Suppressor macrophage treated with lipopolysaccharide for 1 hour (primary cell): ENCODE results near the gene DLGAP4.

ENCODE experiments used
- DNase-seq, 3 donors: peaks; one replicate each; pipeline ENCODE4 v3.0.0-alpha.2; 2020 to 2022

DLGAP4 gene

DNA sequence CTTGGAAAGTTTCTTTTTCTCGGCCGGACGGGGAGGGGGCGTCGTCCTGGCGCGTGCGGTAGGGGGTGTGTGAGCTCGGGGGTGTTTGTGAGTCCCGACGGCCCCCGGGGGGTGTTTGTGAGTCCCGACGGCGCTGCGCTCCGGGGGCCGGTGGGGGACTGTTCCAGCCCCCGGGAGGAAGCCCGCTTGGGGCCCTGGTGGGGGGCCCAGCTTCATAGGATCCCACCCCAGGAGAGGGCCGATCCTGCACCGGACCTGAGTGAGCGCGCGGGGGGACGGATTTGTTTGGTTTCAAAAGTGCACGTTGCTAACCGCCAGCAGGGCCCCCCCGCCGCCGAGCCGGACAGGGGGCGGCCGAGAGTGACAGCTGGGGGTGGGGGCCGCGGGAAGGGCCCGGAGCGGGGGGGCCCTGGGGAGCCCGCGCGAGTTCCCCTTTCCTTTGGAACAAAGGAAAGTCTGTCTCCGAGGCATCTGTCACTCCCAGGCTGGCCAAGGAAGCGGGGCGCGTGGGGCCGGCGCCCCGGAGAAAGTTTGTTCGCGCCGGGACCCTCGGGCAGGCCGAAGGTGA, 267.7 kb downstream of the DLGAP4 start:
- DNase-seq, result peak; percentile 67 to 88 (median 72)

DNA sequence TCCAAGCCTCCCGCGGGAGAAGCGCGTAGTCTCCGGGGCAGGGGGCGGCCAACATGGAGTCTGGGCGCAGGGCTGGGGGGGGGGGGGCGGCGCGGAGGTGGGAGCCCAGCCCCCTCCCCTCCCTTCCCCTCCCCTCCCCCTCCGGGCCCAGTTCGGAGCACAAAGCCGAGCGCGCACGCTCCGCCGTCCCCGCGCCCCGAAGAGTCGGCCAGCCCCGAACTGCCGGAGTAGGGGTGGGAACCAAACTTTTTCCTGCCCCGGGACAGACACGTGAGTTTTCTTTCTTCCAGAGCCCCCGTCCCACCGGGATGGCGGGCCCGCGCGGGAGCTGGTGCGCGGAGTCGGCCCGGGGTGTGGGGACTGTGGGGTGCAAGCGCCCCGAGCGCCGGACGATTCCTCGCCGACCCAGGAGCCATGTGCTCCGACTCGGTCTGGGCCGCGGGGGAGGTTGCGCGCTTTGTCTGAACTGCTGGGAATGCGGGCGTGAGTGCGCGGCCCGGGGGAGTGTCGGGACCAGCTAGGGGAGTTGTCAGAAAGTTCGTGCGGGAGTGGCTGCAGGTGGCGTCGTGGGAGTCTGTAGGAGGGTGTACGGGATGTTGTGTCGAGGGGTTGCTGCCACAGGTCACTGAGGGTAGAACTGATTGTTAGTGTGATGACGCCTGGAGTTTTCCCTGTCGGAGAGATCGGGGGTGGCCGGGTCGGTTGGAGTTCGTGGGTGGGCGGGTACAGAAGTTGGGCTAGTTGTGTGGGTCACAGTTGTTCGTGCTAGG, 268.4 kb downstream of the DLGAP4 start:
- peak; percentile 48 to 63 (median 57) for DNase-seq

DNA sequence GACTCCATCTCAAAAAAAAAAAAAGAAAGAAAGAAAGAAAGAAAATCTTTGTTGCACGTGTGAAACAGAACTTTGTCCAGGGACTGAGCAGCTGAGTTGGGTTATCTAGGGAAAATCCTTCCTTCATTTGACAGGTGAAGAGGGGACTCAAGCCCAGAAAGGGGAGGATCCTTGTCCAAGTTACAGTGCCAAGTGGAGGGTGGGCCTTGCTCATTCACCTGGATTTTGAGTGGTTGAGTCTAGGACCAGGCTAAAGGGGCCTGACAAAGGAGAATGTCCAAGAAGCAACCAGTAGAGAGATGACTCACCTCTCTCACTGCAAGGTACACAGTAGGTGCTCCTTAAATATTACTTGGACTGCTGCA, 269.9 kb downstream of the DLGAP4 start:
- no peak for DNase-seq
